NCI-H146 treated with DMSO at 0.1 percent for 48 hours (cell line): ENCODE results near the gene BOLA1.
"Not testable (repeated sequence)": the region's sequence is repeated elsewhere in the genome, so short reads cannot be mapped to it uniquely, and the experiment has no call there.

Experiments
- DNase-seq: peaks from one replicate; lab custom pipeline; 2025; ENCODE audit not compliant: unreplicated experiment; lab: John Stamatoyannopoulos, UW

Gene BOLA1, protein sequence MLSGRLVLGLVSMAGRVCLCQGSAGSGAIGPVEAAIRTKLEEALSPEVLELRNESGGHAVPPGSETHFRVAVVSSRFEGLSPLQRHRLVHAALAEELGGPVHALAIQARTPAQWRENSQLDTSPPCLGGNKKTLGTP

GRCh38 chr1:149899460-149900284 lies at the start of gene BOLA1:
TSS of gene BOLA1 (plus strand) at chr1:149899568. CDS start at chr1:149900060, 492 bp downstream.
- peak; percentile 85 for DNase-seq

DNA sequence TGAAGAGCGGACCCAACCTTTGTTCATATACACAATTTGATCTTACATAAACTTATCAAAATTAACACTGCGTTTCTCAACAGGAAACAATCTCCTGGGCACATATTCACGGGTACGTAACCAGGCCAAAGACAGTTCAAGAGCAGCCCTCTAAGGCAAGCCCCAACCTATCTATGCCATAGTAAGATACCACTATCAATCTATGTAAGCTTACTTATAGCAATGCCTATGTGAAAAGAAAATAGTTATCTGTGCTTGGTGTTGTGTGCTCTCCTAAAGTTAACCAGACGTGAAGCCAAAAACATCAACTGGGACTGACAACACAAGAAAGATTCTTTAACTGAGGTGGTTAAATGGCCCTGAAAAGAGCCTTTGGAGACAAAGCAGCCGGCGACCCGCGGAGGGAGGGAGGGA lies 49.4 kb upstream of the BOLA1 start:
- no peak for DNase-seq

DNA sequence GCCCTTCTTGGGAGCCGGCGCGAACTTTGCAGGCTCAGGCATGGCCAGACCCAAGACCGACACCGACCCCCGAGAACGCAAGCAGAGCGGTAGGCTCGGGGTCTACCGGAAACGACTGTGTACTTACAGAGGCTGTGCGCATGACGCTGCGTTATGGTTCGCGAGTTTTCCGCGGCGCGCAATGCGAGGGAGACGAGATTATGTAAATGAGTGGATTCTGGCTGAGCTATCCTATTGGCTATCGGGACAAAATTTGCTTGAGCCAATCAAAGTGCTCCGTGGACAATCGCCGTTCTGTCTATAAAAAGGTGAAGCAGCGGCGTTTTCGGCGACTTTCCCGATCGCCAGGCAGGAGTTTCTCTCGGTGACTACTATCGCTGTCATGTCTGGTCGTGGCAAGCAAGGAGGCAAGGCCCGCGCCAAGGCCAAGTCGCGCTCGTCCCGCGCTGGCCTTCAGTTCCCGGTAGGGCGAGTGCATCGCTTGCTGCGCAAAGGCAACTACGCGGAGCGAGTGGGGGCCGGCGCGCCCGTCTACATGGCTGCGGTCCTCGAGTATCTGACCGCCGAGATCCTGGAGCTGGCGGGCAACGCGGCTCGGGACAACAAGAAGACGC lies 48.5 kb upstream of the BOLA1 start:
- not testable (repeated sequence) for DNase-seq

- not testable (repeated sequence) for DNase-seq
Measured at GRCh38 chr1:149851585-149852213, 47.7 kb upstream of the BOLA1 start.

GRCh38 chr1:149852263-149852662 lies 47.1 kb upstream of the BOLA1 start:
- DNase-seq: not testable (repeated sequence)

DNA sequence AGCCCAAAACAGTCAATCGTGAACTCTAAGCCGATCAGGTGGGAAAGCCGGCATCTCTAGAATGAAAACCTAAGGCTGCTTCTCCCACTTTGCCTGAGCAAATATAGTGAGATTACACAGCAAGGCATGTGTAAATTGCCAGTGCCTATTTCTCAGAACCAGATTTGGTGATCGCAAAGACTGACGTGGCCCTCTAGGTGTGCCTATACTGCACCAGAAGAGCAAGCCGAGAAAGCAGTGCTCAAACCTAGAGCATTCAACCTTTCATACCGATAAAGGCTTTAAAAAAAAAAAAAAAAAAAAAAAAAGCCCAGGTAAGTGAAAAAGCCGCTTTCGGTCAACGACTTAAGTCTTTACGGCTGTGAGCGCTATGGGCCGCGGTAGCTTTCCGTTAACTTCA lies 39.1 kb upstream of the BOLA1 start:
- DNase-seq: not testable (repeated sequence)

DNA sequence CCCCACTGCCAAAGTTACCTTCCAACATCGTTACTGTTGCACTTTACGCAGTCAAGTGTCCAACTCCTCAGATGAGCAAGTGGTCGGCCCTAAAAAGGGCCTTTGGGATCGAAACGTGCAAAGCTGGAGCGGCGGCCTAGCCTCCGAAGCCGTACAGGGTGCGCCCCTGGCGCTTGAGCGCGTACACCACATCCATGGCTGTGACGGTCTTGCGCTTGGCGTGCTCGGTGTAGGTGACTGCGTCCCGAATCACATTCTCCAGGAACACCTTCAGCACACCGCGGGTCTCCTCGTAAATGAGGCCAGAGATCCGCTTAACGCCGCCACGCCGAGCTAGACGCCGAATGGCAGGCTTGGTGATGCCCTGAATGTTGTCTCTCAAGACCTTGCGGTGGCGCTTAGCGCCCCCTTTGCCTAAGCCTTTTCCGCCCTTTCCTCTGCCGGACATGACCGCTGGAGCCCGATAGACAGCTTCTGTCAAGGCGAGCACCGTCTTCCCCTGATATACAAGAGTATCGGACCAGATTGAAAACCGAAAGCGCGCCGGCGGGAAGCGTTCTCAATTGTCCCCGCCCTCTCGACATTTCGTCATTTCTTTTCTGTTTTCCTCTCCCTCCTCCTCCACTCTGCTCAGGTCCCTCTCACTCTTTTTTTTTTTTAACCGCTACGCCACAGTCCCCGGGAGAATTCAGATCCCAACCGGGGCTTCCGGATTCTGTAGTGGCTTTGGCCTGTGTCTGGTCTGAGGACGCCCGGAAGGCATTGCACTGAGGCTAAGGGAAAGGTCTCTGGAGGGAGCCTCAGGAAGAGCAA lies 38.5 kb upstream of the BOLA1 start:
- DNase-seq: not testable (repeated sequence)

- DNase-seq: not testable (repeated sequence)
Measured at GRCh38 chr1:149861497-149862054, 37.8 kb upstream of the BOLA1 start.

DNA sequence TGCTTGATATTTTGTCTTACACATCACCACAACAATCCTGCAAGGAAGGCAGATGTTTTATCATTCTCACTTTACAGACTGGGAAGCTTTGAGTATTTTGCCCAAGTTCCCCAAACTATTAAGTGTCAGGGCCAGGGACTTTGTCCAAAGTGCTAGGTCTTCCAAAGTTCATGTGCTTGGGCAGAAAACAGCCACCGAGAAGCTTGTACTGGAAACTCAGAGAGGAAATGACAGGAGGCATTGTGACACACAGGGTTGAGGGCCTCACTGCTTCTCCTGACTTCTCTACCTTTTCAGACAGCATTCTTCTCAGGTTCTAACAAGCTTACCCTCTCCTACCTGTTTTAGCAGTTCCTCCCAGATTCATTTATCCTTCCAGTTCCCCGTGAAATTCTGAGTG lies 32.5 kb upstream of the BOLA1 start:
- not testable (repeated sequence) for DNase-seq

- not testable (repeated sequence) for DNase-seq
Measured at GRCh38 chr1:149873060-149873459, 26.3 kb upstream of the BOLA1 start.

DNA sequence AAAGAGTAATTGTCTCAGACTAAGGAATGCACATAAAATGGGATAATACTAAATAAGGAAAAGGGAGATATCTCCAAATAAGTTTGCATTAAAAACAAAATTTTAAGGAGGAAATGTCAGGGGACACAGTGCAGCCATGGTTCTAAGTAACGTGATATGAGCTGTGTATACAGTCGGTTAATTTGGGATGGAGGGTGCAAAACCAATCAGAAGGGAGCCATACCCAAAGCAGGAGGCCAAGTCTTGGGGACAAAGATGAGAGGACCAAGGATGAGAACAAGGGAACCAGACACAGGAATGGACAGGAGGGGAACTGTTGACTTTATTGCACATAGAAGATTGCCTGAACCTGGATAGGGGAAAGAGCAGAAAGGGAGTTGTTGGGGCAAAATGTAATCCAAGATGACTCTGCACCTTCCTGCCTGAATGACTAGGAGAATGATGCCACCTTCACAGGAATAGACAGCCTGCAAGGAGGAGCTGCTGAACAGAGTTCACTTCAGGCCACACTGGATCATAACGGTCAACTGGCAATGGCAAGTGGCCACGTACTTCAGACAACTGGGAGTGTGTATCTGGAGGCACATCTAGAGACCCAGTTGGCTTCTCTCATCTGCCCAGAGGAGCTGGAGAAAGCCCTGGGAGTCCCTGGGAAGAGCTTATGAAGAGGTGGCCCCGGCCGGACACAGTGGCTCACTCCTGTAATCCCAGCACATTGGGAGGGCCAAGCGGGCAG lies 22.0 kb upstream of the BOLA1 start:
- no peak for DNase-seq

- no peak for DNase-seq
Measured at GRCh38 chr1:149879556-149879955, 19.8 kb upstream of the BOLA1 start.

DNA sequence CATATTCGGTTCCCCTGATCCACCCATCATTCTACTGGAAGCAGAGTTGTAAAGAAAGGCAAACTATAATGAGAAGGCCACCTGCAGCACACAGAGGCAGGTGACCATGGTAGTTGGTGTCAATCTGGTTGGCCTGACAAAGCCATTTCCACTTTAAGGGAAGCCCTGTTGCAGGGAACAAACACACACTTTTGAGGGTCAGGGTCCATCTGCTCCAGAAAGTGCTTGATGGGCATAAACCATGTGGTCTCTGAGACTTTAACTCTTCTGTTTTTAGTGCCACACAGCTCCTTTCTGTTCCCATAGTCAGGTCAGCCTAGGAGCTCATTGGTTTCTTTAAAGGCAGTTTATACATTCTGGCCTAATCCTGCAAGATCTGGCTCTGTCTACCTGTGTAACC lies 17.5 kb upstream of the BOLA1 start:
- no peak for DNase-seq

- DNase-seq: no peak
Measured at GRCh38 chr1:149883598-149884247, 15.6 kb upstream of the BOLA1 start.

DNA sequence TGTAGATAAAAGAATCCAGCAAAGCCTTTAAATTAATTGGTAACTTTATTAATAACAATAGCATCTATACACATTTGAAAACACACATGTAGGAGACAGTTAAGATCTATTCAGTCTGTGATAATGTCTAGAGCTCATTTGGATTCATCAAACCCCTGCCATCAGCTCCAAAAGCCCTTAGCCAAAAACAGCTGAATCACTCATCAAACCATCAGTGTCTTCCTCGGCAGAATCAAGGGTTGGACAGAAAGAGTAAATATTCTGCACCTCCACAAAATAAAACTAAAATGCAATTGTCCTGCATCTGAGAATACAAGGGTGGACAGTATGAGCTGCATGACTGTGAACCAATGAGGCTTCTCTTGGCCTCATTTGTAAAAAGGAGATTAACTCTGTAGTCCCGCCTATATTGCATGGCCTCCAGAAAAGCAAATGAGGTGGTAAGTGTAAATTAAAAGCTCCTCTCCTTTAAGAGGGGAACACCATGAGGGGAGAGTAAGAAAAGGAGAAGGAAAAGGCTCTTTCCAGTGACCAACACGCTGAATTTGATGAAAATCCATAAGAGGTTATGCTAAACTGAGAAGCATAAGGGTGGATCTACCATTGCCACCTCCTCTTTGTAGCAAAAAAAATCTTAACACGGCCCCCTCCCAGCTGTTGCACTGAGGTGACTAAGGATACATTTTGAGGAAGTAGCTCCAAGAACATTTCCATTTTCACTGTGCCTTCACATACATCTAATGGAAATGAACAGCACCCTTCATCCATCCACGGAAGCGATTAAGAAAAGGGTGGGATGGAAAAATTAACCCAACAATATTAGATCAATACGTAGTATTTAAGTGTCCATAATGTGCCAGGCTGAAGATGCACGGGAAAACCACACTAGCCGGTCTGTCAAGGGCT lies 14.7 kb upstream of the BOLA1 start:
- DNase-seq: peak; percentile 57

GRCh38 chr1:149885339-149886120 lies 13.8 kb upstream of the BOLA1 start:
- peak; percentile 77 for DNase-seq

GRCh38 chr1:149886121-149886395 lies 13.3 kb upstream of the BOLA1 start:
- not testable (repeated sequence) for DNase-seq
